ENCODE data around the gene C10orf105.

Gene C10orf105

GRCh38 chr10:71719464-71720201 is at the start of gene C10orf105:
TSS of gene C10orf105 (minus strand) at chr10:71719778. CDS start at chr10:71716337, 3,441 bp downstream.
- DNase-seq, result no peak

GRCh38 chr10:71767420-71768035 is 48.0 kb upstream of the C10orf105 start:
- DNase-seq, result no peak

- DNase-seq, result peak; percentile 87
These were observed 47.3 kb upstream of the C10orf105 start for GRCh38 chr10:71766717-71767419.

DNA sequence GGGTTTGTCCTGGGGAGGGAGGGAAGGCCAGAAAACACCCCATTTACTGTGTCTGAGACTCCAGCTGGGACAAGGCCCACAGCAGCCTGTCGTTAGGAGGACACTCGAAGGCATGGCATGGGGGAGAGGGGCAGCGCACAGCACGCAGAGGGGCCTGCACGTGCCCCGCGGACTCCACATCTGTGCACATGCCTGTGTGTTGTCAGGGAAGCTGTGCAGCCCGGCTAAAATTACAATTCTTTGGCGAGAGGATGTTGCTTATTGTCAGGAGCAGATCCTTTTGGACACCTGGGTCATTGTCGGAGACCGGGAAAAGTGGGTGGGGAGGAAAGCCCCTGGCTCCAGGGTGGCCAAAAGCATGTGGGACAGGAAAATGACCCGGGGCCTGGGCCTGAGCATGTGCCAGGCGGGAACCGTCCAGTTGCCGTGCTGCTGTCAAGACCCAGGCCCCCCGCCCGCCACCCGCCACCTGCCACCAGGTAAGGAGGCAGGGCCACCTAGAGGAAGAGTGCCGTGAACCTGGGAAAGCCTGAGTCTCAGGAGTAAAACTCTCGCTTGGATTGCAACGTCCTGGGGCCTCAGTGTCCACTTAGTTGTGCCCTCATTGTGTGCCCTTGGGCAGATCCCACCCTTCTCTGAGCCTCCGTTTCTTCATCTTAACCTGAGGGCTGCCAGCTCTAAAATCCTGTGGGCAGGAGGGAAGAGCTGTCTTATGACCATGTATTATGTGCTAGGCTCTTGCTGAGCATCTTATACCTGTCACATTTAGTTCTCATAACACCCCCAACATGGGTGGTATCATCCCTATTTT is 46.5 kb upstream of the C10orf105 start:
- no peak for DNase-seq

GRCh38 chr10:71765176-71765904 is 45.8 kb upstream of the C10orf105 start:
- DNase-seq, result no peak

DNA sequence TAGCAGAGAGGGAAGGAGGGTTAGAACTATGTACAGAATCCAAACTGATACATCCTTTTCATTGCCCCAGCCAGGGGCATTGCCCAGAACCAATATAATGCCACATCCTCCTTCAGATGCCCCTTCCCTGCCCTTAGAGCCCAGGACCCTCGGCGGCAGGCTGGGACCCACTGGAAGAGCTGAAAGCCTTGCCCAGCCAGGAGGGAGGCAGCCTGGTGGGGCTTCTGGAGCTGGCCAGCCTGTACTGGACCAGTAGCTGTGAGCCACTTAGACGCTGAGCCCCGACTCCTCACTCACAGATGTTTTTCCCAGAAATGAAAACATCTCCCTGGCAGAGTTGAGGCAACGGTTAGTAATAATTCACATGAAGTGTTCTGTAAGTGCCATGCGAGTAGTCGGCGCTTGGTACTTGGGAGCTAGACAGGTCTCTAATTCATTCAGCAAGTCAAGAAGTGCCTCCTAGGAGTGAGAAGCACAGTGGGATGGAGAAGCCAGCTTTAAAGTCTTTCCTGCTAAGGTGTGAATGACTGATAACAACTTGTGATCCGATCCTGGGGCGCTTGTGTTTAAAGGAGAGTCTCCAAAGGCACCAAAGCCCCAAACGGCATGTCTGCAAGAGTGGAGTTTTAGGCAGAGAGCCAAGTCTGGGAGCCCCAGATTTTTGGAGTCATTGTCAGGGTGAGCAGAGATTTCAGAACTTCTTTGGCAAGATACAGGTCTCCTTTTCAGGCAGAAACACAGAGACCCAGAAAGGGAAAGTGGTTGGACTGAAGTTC is 44.0 kb upstream of the C10orf105 start:
- peak; percentile 43 for DNase-seq

GRCh38 chr10:71762324-71762723 is 42.7 kb upstream of the C10orf105 start:
- DNase-seq, result no peak

DNA sequence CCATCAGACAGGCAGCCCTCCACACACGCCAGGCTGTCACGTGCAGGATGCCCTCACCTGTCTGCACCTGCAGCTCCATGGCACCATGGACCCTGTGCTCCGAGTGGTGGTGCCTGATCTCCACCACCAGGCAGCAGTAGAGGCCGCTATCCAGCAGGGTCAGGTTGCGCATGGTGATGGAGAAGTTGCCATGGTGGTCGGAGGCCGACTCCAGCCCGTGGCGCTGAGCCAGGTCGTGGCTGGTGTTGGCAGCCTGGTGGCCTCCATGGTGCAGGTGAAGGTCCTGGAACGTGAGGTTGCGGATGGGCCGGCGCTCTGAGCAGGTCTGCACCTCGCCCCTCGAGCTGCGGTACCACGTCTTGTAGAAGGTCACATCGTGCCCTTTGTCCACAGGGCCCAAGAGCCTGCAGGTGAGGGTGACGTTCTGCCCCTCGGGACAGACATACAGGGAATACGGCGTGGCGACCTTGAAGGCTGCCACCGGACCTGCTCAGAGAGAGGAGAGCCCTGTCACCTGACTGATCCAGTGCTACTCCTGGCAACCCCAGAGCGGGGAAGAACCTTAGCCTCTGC is 42.0 kb upstream of the C10orf105 start:
- DNase-seq, result no peak

DNA sequence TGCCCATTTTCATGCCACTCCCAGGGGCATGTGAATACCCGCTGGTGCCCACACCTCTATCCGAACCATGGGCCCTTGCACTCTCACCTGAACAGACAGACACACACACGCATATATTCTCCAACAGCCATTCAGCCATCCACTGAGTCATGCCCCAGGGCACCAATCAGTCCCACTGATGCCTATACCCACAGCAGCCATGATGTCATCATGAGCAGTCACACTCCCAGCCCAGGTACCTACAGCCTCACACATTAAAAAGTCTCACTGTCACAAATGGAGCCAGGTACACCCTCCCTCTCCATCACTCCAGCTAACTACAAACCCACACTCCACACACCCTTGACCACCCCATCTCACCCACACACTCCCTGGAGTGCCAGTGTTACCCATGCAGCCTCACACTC is 41.5 kb upstream of the C10orf105 start:
- no peak for DNase-seq

DNA sequence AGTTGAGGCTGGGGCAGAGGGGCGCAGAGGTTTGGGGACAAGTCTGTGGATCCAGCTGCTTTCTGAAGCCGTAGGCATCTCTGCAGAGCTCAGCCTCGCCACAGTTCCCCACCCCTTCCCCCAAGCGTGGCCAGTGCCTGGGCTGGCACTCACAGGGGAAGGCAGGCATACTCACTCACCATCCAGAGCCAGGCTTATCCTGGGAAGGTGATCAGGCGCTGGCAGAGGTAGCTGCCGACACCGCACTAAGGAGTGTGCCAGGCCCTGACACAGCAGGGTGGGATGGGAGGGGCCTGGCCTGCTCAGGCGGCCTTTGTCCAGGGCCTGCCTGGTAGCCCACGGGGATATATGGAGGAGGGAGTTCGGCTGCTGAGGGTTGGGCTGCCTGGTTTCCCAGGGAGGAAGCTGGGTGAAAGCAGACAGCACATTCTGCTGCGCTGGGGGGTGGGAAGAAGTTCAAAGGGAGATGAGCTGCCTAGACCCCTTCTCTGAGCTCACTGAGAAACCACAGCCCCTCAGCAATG is 37.9 kb upstream of the C10orf105 start:
- DNase-seq, result no peak

DNA sequence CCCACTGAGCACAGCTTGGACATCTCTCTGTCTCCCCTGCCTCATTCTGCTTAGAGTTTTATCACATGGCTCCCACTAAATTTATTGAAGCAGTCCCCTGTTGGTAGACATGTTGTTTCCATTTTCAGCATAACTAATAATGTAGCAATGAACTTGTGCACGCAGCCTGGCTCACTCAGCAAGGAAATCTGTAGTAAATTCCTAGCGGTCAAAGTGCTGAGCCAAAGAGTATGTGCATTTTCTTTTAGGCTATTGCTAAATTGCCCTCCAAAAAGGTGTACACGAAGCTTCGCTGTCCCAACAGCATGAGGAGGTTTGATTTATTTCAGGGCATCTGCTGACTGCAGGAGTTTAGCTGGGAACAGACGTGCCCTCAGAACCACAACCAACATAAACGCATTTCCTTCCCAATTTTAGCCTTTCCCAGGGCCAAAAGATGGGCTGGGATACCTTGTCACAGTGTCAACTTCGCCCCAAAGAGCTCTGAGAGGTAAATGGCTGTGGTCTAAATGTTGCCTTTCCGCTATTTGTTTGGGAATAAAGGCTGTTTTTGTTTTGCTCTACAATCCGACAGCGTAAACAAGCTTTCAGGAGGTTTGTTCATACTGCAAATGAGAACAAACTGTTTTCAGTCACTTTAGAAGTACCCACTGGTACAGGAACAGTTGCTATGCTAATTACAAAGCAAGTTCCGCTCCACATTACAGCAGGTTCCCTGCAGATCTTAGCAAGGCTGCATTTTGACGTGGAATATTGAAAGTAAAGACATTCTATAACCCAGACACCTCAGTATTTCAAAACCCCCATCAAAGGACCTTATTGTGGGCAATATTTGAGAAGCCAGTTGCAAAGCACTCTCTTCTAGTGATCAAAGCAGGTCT is 37.0 kb upstream of the C10orf105 start:
- peak; percentile 56 for DNase-seq

DNA sequence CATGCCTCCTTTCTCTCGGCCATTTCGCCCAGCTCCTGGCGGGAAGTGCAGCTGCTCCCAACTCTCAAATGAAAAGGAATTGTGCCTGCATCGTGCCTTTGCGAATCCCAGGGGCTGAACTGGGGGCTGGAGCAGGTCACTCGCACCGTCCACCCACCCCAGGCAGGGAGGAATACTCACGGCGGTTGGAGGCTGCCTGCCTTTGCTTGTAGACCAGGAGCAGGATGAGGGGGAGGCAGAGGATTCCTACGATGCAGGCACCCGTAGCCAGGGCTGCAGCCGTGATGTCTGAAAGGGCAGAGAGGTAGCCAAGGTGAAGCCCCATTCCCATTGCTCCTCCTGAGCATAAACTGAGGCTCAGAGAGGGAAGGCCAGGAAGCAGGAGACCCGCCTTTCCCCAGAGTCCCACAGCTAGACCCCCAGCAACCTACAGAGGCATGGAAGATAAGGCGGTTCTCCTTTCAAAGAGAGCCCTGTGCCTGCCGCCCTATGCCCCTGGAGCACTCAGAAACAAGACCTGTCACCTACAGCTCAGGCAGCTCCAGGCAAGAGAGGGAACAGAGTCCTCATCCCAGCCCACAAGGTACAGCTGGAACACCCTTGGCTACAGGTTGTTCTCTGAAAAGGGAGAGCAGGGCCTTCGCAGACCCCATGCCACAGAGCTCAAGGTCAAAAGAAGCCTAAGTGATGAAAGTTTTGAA is 35.8 kb upstream of the C10orf105 start:
- DNase-seq, result no peak

DNA sequence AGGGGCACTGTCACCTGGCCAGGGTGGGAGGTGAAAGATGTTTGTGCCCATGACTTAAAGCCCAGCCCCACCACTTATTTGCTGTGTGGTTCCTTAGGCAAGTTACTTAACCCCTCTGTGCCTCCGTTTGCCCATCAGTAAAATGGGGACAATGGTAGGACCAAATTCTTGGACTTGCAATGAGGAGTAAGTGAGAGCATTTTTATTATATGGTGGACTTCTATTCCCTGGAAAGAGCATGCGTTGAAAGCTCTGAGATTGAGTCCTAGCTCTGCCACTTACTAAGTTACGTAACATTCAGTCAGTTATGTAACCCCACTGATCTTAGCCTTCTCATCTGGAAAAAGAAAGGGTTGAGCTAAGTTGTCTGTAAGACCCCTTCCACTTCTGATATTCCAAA is 35.0 kb upstream of the C10orf105 start:
- peak; percentile 57 for DNase-seq

DNA sequence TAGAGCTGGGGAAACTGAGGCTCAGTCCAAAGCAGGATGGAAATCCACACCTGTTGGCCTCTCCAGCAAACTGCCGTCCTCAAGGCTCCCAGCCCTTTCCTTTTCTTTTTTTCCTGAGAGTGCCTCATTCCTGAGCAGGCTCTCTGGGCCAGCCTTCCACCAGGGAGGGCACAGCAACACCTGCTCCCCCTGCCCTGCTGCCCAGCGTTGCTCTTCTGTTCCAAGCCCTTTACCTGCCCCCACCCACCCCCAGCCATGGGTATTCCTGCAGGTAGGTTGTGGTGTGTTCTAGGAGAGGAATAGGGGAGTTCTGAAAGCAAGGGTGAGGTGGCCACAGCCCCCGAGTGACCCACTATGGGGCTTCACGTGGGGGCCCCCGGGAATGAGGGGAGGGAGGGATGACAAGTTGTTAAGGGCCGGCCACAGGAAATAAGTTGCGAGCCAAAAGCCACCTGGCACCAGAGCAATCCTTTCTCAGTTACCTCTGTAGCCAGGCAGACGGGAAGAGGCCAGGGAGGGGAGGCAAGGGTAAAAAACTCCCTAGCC is 34.5 kb upstream of the C10orf105 start:
- DNase-seq, result no peak

- DNase-seq, result peak; percentile 96
These were observed 33.7 kb upstream of the C10orf105 start for GRCh38 chr10:71753091-71753959.

DNA sequence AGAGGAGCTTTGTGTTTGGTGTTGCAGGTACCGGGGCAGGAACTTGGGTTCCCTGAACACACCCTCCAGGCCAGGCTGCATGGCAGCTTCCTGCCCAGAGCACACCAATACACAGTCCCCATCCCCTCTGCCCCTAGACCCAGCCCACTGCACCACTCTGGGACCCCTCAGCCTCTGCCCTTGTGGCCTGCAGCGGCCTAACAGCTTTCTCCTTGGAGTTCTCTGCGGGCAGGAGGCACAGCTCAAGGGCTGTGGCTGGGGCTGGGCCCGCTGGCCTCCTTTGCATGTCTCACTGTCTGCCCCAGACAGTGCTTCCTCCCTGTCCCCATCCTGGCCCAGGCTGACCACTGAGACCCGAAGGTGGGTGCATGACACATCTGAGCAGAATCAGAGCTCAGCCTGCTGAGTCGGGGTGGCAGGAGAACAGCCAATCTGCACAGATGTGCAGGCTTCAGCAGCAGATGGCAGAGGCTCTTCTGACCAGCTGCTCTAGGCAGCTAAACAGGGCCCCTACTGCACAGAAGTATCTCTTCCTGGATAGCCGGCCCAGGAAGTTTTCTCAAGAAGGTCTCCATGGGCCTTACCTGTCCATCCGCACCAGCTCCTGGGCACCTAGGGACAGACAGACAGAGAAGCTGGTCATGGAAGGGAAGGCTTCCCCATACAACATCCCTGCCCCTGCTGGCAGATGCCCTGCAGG is 33.0 kb upstream of the C10orf105 start:
- peak; percentile 55 for DNase-seq

Data from hematopoietic multipotent progenitor cell treated with erythropoietin and hydrocortisone succinate and interleukin-3 and kit ligand, for 4 days (in vitro differentiated cells).